Duodenal mucosa (tissue), 2 donors: Measurements from ENCODE around the gene MTCL1.
A peak's percentile ranks its signal among the peaks of the same experiment; 100 is the strongest.

Experiments used
- H3K27ac ChIP-seq: one replicate; pipeline ENCODE4 v1.7.0; 2013; ENCODE audit warnings: low read depth, low read length
- H3K27me3 ChIP-seq, 2 donors: one replicate each; pipeline ENCODE4 v1.7.0; 2013; ENCODE audit warnings: low read length in 2 of 2, control low read depth in 1 of 2; ENCODE audit not compliant: insufficient read depth in 2 of 2, control insufficient read depth in 1 of 2
- H3K36me3 ChIP-seq, 2 donors: one replicate each; pipeline ENCODE4 v1.7.0; 2013; ENCODE audit warnings: low read length in 2 of 2, control low read depth in 1 of 2; ENCODE audit not compliant: insufficient read depth in 2 of 2, control insufficient read depth in 1 of 2
- H3K4me1 ChIP-seq, 2 donors: one replicate each; pipeline ENCODE4 v1.7.0; 2013; ENCODE audit warnings: low read length in 2 of 2, control low read depth in 1 of 2; ENCODE audit not compliant: insufficient read depth in 2 of 2, control insufficient read depth in 1 of 2
- H3K4me3 ChIP-seq, 2 donors: one replicate each; pipeline ENCODE4 v1.7.0; 2013; ENCODE audit warnings: low read length in 2 of 2, low read depth in 1 of 2
- H3K9ac ChIP-seq, 2 donors: one replicate each; pipeline ENCODE4 v1.7.0; 2013; ENCODE audit warnings: low read length in 2 of 2, low read depth in 1 of 2
- H3K9me3 ChIP-seq, 2 donors: one replicate each; pipeline ENCODE4 v1.7.0; 2013; ENCODE audit warnings: low read length in 2 of 2, control low read depth in 1 of 2; ENCODE audit not compliant: control insufficient read depth in 1 of 2

The MTCL1 gene

GRCh38 chr18:8722946-8723820, 17.8 kb downstream of the MTCL1 start:
- H3K9ac ChIP-seq, result no peak overlapping the region
- no peak overlapping the region for H3K27ac ChIP-seq
- H3K36me3 ChIP-seq, result no peaks in the 10 kb centered on the region
- peak overlapping the region in 1 of 2 donors; percentile 24 for H3K4me3 ChIP-seq
- peaks cover 25 to 49% of the 10 kb centered on the region in 2 donors for H3K4me1 ChIP-seq
- H3K27me3 ChIP-seq, result no peaks in the 10 kb centered on the region
- no peaks in the 10 kb centered on the region for H3K9me3 ChIP-seq

- Histone ChIP-seq H3K9ac (no peak overlapping the region), H3K36me3 (no peaks in the 10 kb centered on the region), H3K27ac (no peak overlapping the region), H3K4me3 (no peak overlapping the region), H3K9me3 (no peaks in the 10 kb centered on the region), H3K4me1 (peaks cover 15 to 40% of the 10 kb centered on the region in 2 donors), H3K27me3 (no peaks in the 10 kb centered on the region)
Observed at GRCh38 chr18:8724452-8724851, 19.1 kb downstream of the MTCL1 start.

- H3K9ac ChIP-seq, result no peak overlapping the region
- peaks cover 22 to 42% of the 10 kb centered on the region in 2 donors for H3K4me1 ChIP-seq
- no peak overlapping the region for H3K4me3 ChIP-seq
- no peaks in the 10 kb centered on the region for H3K27me3 ChIP-seq
- H3K9me3 ChIP-seq, result no peaks in the 10 kb centered on the region
- no peaks in the 10 kb centered on the region for H3K36me3 ChIP-seq
- H3K27ac ChIP-seq, result no peak overlapping the region
Observed at GRCh38 chr18:8726281-8726680, 20.9 kb downstream of the MTCL1 start.

GRCh38 chr18:8726963-8727705, 21.8 kb downstream of the MTCL1 start:
- Histone ChIP-seq H3K4me3 (no peak overlapping the region), H3K9me3 (no peaks in the 10 kb centered on the region), H3K9ac (no peak overlapping the region), H3K36me3 (no peaks in the 10 kb centered on the region), H3K27me3 (no peaks in the 10 kb centered on the region), H3K27ac (no peak overlapping the region), H3K4me1 (peaks cover 17 to 34% of the 10 kb centered on the region in 2 donors)

- Histone ChIP-seq H3K36me3 (no peaks in the 10 kb centered on the region), H3K4me1 (peaks cover 9 to 18% of the 10 kb centered on the region in 2 donors), H3K9me3 (no peaks in the 10 kb centered on the region), H3K9ac (no peak overlapping the region), H3K4me3 (peak overlapping the region in 1 of 2 donors; percentile 45), H3K27me3 (no peaks in the 10 kb centered on the region), H3K27ac (no peak overlapping the region)
Observed at GRCh38 chr18:8730080-8730827, 24.9 kb downstream of the MTCL1 start.

- Histone ChIP-seq H3K9ac (no peak overlapping the region), H3K4me3 (no peak overlapping the region), H3K27me3 (no peaks in the 10 kb centered on the region), H3K9me3 (no peaks in the 10 kb centered on the region), H3K27ac (no peak overlapping the region), H3K36me3 (no peaks in the 10 kb centered on the region), H3K4me1 (peaks cover 9 to 13% of the 10 kb centered on the region in 2 donors)
Observed at GRCh38 chr18:8732442-8733360, 27.3 kb downstream of the MTCL1 start.

- H3K4me3 ChIP-seq, result no peak overlapping the region
- H3K4me1 ChIP-seq, result peaks cover 9 to 10% of the 10 kb centered on the region in 2 donors
- H3K27ac ChIP-seq, result no peak overlapping the region
- no peaks in the 10 kb centered on the region for H3K36me3 ChIP-seq
- no peaks in the 10 kb centered on the region for H3K27me3 ChIP-seq
- no peak overlapping the region for H3K9ac ChIP-seq
- H3K9me3 ChIP-seq, result no peaks in the 10 kb centered on the region
Observed at GRCh38 chr18:8734496-8734895, 29.1 kb downstream of the MTCL1 start.

- Histone ChIP-seq H3K27ac (no peak overlapping the region), H3K4me3 (no peak overlapping the region), H3K4me1 (peaks cover 4 to 5% of the 10 kb centered on the region in 2 donors), H3K9ac (no peak overlapping the region), H3K36me3 (no peaks in the 10 kb centered on the region), H3K27me3 (no peaks in the 10 kb centered on the region), H3K9me3 (no peaks in the 10 kb centered on the region)
Observed at GRCh38 chr18:8735274-8735673, 29.9 kb downstream of the MTCL1 start.

GRCh38 chr18:8741117-8741516, 35.8 kb downstream of the MTCL1 start:
- Histone ChIP-seq H3K36me3 (no peaks in the 10 kb centered on the region), H3K4me1 (peaks cover 2 to 6% of the 10 kb centered on the region in 2 donors), H3K27me3 (no peaks in the 10 kb centered on the region), H3K4me3 (no peak overlapping the region), H3K9me3 (no peaks in the 10 kb centered on the region), H3K27ac (no peak overlapping the region), H3K9ac (no peak overlapping the region)
